Lung (tissue), 12 donors: ENCODE results near the gene PRKCB. TPM values are rescaled to one million over a fixed set of nuclear protein-coding genes. Genes with fewer than 3 reads are reported as not detected.

Source experiments
- ATAC-seq: fragments of 200-7000 bp; cut with Tn5 transposase; one replicate; pipeline ENCODE4 v1.9.1; 2020; ENCODE audit warnings: moderate number of reproducible peaks; ENCODE audit not compliant: insufficient read depth, low FRiP score
- DNase-seq, 3 donors: peaks; one replicate each; pipeline ENCODE4 v3.0.0-alpha.2; 2013 to 2017
- H3K27ac ChIP-seq, 2 donors: one replicate each; pipeline ENCODE4 v1.5.1; 2013; ENCODE audit warnings: mild to moderate bottlenecking in 2 of 2, moderate library complexity in 2 of 2, control low read depth in 1 of 2, inconsistent platforms in 1 of 2, low read depth in 1 of 2, low read length in 1 of 2
- H3K27me3 ChIP-seq, 3 donors: one replicate each; pipeline ENCODE4 v1.5.1; 2013; ENCODE audit warnings: low read length in 2 of 3; ENCODE audit not compliant: control insufficient read depth in 3 of 3, insufficient read depth in 3 of 3
- H3K36me3 ChIP-seq, 4 donors: one replicate each; pipeline ENCODE4 v1.5.1; 2013; ENCODE audit warnings: low read length in 4 of 4, mild to moderate bottlenecking in 1 of 4, moderate library complexity in 1 of 4; ENCODE audit not compliant: control insufficient read depth in 4 of 4, insufficient read depth in 4 of 4
- H3K4me1 ChIP-seq, 5 donors: one replicate each; pipeline ENCODE4 v1.5.1; 2013; ENCODE audit warnings: low read length in 5 of 5, mild to moderate bottlenecking in 2 of 5, moderate library complexity in 1 of 5; ENCODE audit not compliant: control insufficient read depth in 5 of 5, insufficient read depth in 5 of 5
- H3K4me3 ChIP-seq: one replicate; pipeline ENCODE4 v1.5.1; 2013; ENCODE audit warnings: mild to moderate bottlenecking, control low read depth, moderate library complexity
- H3K9ac ChIP-seq, 2 donors: one replicate each; pipeline ENCODE4 v1.5.1; 2013; ENCODE audit warnings: low read length in 2 of 2, control low read depth in 1 of 2; ENCODE audit not compliant: insufficient read depth in 1 of 2
- H3K9me3 ChIP-seq, 4 donors: one replicate each; pipeline ENCODE4 v1.5.1; 2013; ENCODE audit warnings: low read length in 3 of 4, mild to moderate bottlenecking in 1 of 4, moderate library complexity in 1 of 4; ENCODE audit not compliant: control insufficient read depth in 4 of 4, insufficient read depth in 3 of 4
- CTCF ChIP-seq: IDR thresholded peaks from 2 replicates; pipeline ENCODE4 v1.5.1; 2012; ENCODE audit warnings: mild to moderate bottlenecking; ENCODE audit errors: control extremely low read depth, extremely low read depth
- WGBS, 2 donors: extraction: QIAGEN DNeasy Blood & Tissue Kit; methylation state at CpG; one replicate each; pipeline ENCODE4 v1.1.7; 2013; 5-methylcytosine and 5-hydroxymethylcytosine counted together
- polyA plus RNA-seq, 2 donors: library from polyadenylated mRNA; stranded (reverse); fragments of 200-250 nt; gene quantifications; one replicate each; pipeline ENCODE4 v1.2.1, GENCODE V29; 2013
- total RNA-seq, 2 donors: library from RNA; depleted of rRNA in 1 of 2; stranded (reverse); fragments of >200 nt in 1 of 2; gene quantifications; one replicate each; pipeline ENCODE4 v1.2.1, GENCODE V29; 2014 to 2021
- donor health status: control.
- donor health status: control.
- donor health status: Bipolar disorder and iron deficiency.
- donor health status: healthy.
- donor health status: DM: yes; HTN: yes; CAD: no.

PRKCB gene
- total and polyA plus RNA-seq, 4 donors, result 2.5 to 46.4 (median 21.8) TPM

- ATAC-seq, result no peak
- no peaks in the 10 kb centered on the region for H3K27me3 ChIP-seq
- no peaks in the 10 kb centered on the region for H3K9me3 ChIP-seq
- WGBS, 2 donors, result 82 to 91% methylated on average over 7 of the region's 7 CpGs
- H3K4me1 ChIP-seq, result peaks cover 0 to 1% (median 0%) of the 10 kb centered on the region in 5 donors
- no peak for DNase-seq
- no peak overlapping the region for H3K9ac ChIP-seq
- H3K27ac ChIP-seq, result no peak overlapping the region
- H3K36me3 ChIP-seq, result peaks cover 0 to 16% (median 7%) of the 10 kb centered on the region in 4 donors
- TF ChIP-seq CTCF, result no peak
- H3K4me3 ChIP-seq, result no peak overlapping the region
These were observed 288.5 kb downstream of the PRKCB start for GRCh38 chr16:24124291-24124690.

GRCh38 chr16:24125214-24125613, 289.4 kb downstream of the PRKCB start:
- Histone ChIP-seq H3K27ac (no peak overlapping the region), H3K4me3 (no peak overlapping the region), H3K9ac (no peak overlapping the region), H3K27me3 (no peaks in the 10 kb centered on the region), H3K9me3 (no peaks in the 10 kb centered on the region), H3K4me1 (peaks cover 0 to 1% (median 0%) of the 10 kb centered on the region in 5 donors), H3K36me3 (peaks cover 0 to 16% (median 7%) of the 10 kb centered on the region in 4 donors)
- ATAC-seq (no peak), DNase-seq (no peak)
- 45 to 50% methylated on average over 3 of the region's 3 CpGs for WGBS, 2 donors
- TF ChIP-seq CTCF, result no peak

GRCh38 chr16:24129412-24129918, 293.7 kb downstream of the PRKCB start:
- TF ChIP-seq CTCF, result no peak
- no peak overlapping the region for H3K27ac ChIP-seq
- no peaks in the 10 kb centered on the region for H3K27me3 ChIP-seq
- no peaks in the 10 kb centered on the region for H3K9me3 ChIP-seq
- WGBS, 2 donors, result 70 to 76% methylated on average over 4 of the region's 4 CpGs
- H3K9ac ChIP-seq, result no peak overlapping the region
- H3K4me1 ChIP-seq, result no peaks in the 10 kb centered on the region
- H3K36me3 ChIP-seq, result peaks cover 0 to 8% (median 3%) of the 10 kb centered on the region in 4 donors
- no peak for ATAC-seq
- DNase-seq, result no peak
- no peak overlapping the region for H3K4me3 ChIP-seq
